BLaER1 treated with 17β-estradiol and CSF1 and Interleukin-3, amounts not matched to agents 10 nM and 100 nM (cell line): Measurements from ENCODE around the gene TMEM61.

ENCODE experiments used
- H3K27ac ChIP-seq, 11 experiments: shearing (Covaris generic); formaldehyde crosslinking; 2 replicates each; pipeline ENCODE4 v1.8.1; 2022
- H3K27me3 ChIP-seq, 11 experiments: shearing (Covaris generic); formaldehyde crosslinking; 2 replicates each; pipeline ENCODE4 v1.8.1; 2022
- H3K36me3 ChIP-seq, 11 experiments: shearing (Covaris generic); formaldehyde crosslinking; 2 replicates each; pipeline ENCODE4 v1.8.1; 2022
- H3K4me1 ChIP-seq, 10 experiments: shearing (Covaris generic); formaldehyde crosslinking; 2 replicates each; pipeline ENCODE4 v1.8.1; 2022
- H3K4me2 ChIP-seq, 11 experiments: shearing (Covaris generic); formaldehyde crosslinking; 2 replicates each; pipeline ENCODE4 v1.8.1; 2022
- H3K4me3 ChIP-seq, 10 experiments: shearing (Covaris generic); formaldehyde crosslinking; 2 replicates each; pipeline ENCODE4 v1.8.1; 2022
- H3K9ac ChIP-seq, 11 experiments: shearing (Covaris generic); formaldehyde crosslinking; 2 replicates each; pipeline ENCODE4 v1.8.1; 2022
- H3K9me3 ChIP-seq, 11 experiments: shearing (Covaris generic); formaldehyde crosslinking; replicated peaks in 1 of 11; 2 replicates each; pipeline ENCODE4 v1.8.1; 2022
- H4K20me1 ChIP-seq, 11 experiments: shearing (Covaris generic); formaldehyde crosslinking; 2 replicates each; pipeline ENCODE4 v1.8.1; 2022
- Cebpa-rat ChIP-seq, 11 experiments: shearing (Covaris generic); IDR thresholded peaks; 2 replicates each; pipeline ENCODE4 v1.8.1; 2022

Gene TMEM61

DNA sequence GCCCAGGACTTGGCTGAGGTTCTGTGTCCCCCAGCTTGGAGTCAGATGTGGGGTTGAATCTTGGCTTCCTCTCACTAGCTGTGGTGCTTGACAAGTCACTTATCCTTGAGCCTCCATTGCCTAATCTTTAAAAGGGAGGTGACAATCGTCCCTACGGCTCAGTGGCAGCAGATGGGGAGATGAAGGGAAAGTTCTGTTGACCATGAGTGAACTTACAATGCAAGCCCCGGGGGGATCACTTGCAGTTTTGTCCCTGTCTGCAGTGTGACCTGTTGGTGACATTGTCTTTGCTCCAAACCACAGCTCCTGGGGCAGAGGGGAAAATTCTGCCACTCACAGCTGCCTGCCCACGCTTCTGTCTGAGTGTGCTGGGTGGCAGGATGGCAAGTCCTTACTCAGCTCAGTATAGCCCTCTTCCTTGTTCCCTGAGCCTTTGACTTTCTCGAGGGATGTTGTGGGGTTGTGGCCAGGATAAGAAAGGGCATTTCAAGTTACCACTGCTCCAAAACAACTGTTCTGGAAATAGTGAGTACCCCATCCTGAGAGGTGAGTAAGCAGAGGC, 60.6 kb downstream of the TMEM61 start:
- TF ChIP-seq Cebpa-rat (IDR thresholded peaks at IDR 0.05) = no peak
- no peaks in the 10 kb centered on the region for H3K9me3 ChIP-seq
- no peaks in the 10 kb centered on the region; a peak in 1 of 22 replicates for H4K20me1 ChIP-seq
- H3K4me2 ChIP-seq = peak overlapping the region in 4 of 11 experiments; percentile 7 to 50 (median 29); a peak in 6 of 22 replicates
- H3K4me1 ChIP-seq = peaks cover 0 to 11% (median under 1%) of the 10 kb centered on the region in 10 experiments; a peak in 7 of 20 replicates
- no peak overlapping the region for H3K27ac ChIP-seq
- no peak overlapping the region for H3K9ac ChIP-seq
- H3K27me3 ChIP-seq = peaks cover 0 to 14% (median 0%) of the 10 kb centered on the region in 11 experiments; a peak in 4 of 22 replicates
- no peak overlapping the region for H3K4me3 ChIP-seq
- H3K36me3 ChIP-seq = no peaks in the 10 kb centered on the region

DNA sequence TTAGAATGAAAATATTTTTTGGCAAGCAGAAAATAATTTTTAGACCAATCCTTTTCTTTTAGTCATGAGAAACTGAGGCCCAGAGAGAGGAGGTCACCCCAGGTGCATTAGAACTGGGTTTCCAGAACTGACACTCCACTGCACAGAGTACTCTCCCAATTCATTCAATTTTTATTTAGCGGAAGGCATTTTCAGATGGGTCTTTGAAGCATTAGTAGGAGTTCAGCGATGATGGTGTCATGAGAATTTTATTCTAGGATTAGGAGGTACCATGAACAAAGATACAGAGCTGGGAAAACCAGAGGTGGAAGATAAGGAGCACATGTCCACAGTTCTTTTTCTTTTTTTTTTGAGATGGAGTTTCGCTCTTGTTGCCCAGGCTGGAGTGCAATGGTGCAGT, 61.2 kb downstream of the TMEM61 start:
- H3K36me3 ChIP-seq = no peaks in the 10 kb centered on the region
- no peak overlapping the region for H3K9ac ChIP-seq
- H3K27ac ChIP-seq = no peak overlapping the region
- no peaks in the 10 kb centered on the region for H3K9me3 ChIP-seq
- peak overlapping the region in 1 of 11 experiments; percentile 48; a peak in 2 of 22 replicates for H3K4me2 ChIP-seq
- peaks cover 0 to 11% (median 0%) of the 10 kb centered on the region in 10 experiments; a peak in 7 of 20 replicates for H3K4me1 ChIP-seq
- no peak for TF ChIP-seq Cebpa-rat (IDR thresholded peaks at IDR 0.05)
- H3K4me3 ChIP-seq = no peak overlapping the region
- H3K27me3 ChIP-seq = peaks cover 0 to 14% (median 0%) of the 10 kb centered on the region in 11 experiments; a peak in 4 of 22 replicates
- H4K20me1 ChIP-seq = no peaks in the 10 kb centered on the region; a peak in 1 of 22 replicates
